HepG2 (cell line): Measurements from ENCODE around the gene VSIG10L. TPM values are rescaled to one million over a fixed set of nuclear protein-coding genes. Genes with fewer than 3 reads are reported as not detected.

Experiments
- ARHGAP35 ChIP-seq: sonication (generic); formaldehyde crosslinking; IDR thresholded peaks from 2 replicates; pipeline ENCODE4 v1.9.0; 2022; ENCODE audit warnings: mild to moderate bottlenecking, inconsistent platforms, moderate library complexity, missing genetic modification reagents, borderline replicate concordance
- ARNT ChIP-seq: fragments of 450-650 bp; IDR thresholded peaks from 2 replicates; pipeline ENCODE4 v1.6.1; 2017
- ATF2 ChIP-seq: sonication (generic); formaldehyde crosslinking; IDR thresholded peaks from 2 replicates; pipeline ENCODE4 v1.4.0; 2020; ENCODE audit warnings: missing genetic modification reagents
- BCL6 ChIP-seq: IDR thresholded peaks from 2 replicates; pipeline ENCODE4 v1.6.1; 2016; ENCODE audit warnings: missing genetic modification reagents, missing compliant biosample characterization
- EHMT2 ChIP-seq: fragments of 200-600 bp; sonication (generic); IDR thresholded peaks from 2 replicates; pipeline ENCODE4 v1.7.0; 2017; ENCODE audit warnings: antibody characterized with exemption, low read depth, low read length, borderline replicate concordance
- GTF3A ChIP-seq: sonication (generic); formaldehyde crosslinking; conservative IDR thresholded peaks from 2 replicates; pipeline ENCODE4 v1.4.0; 2020; ENCODE audit warnings: mild to moderate bottlenecking, missing genetic modification reagents
- MBD4 ChIP-seq: IDR thresholded peaks from 2 replicates; pipeline ENCODE4 v1.6.1; 2012; ENCODE audit warnings: low read length, inconsistent platforms, borderline replicate concordance
- MEF2D ChIP-seq: sonication (generic); formaldehyde crosslinking; IDR thresholded peaks from 2 replicates; pipeline ENCODE4 v1.5.1; 2020; ENCODE audit warnings: mild to moderate bottlenecking, missing genetic modification reagents
- MTA1 ChIP-seq: sonication (generic); formaldehyde crosslinking; IDR thresholded peaks from 2 replicates; pipeline ENCODE4 v1.4.0; 2020; ENCODE audit warnings: missing genetic modification reagents, mild to moderate bottlenecking, borderline replicate concordance
- NFATC3 ChIP-seq: sonication (generic); formaldehyde crosslinking; IDR thresholded peaks from 2 replicates; pipeline ENCODE4 v1.5.1; 2020; ENCODE audit warnings: mild to moderate bottlenecking, missing genetic modification reagents
- POLR2G ChIP-seq: fragments of 200-400 bp; formaldehyde crosslinking; IDR thresholded peaks from 2 replicates; pipeline ENCODE4 v1.6.1; 2018; ENCODE audit warnings: mild to moderate bottlenecking, low read depth, low read length, moderate library complexity
- RBFOX2 ChIP-seq: fragments of 200-400 bp; formaldehyde crosslinking; IDR thresholded peaks from 2 replicates; pipeline ENCODE4 v1.6.1; 2017; ENCODE audit warnings: low read depth, mild to moderate bottlenecking, low read length
- STAG1 ChIP-seq: sonication (generic); formaldehyde crosslinking; IDR thresholded peaks from 2 replicates; pipeline ENCODE4 v1.4.0; 2020; ENCODE audit warnings: missing genetic modification reagents
- SYNCRIP ChIP-seq: fragments of 200-400 bp; formaldehyde crosslinking; IDR thresholded peaks from 2 replicates; pipeline ENCODE4 v1.6.1; 2018; ENCODE audit warnings: mild to moderate bottlenecking, low read depth, low read length; ENCODE audit not compliant: insufficient read depth
- TEAD3 ChIP-seq: optimal IDR thresholded peaks from 2 replicates; pipeline ENCODE3; 2016; ENCODE audit warnings: borderline replicate concordance
- ZFP41 ChIP-seq: sonication (generic); formaldehyde crosslinking; IDR thresholded peaks from 2 replicates; pipeline ENCODE4 v1.4.0; 2020; ENCODE audit warnings: mild to moderate bottlenecking, missing genetic modification reagents, borderline replicate concordance
- ZNF143 ChIP-seq: sonication (generic); formaldehyde crosslinking; IDR thresholded peaks from 2 replicates; pipeline ENCODE4 v1.4.0; 2020; ENCODE audit warnings: missing genetic modification reagents
- ZNF431 ChIP-seq: sonication (generic); formaldehyde crosslinking; IDR thresholded peaks from 2 replicates; pipeline ENCODE4 v1.9.0; 2022; ENCODE audit warnings: missing genetic modification reagents, low read depth, mild to moderate bottlenecking, borderline replicate concordance
- ZNF547 ChIP-seq: sonication (generic); formaldehyde crosslinking; IDR thresholded peaks from 2 replicates; pipeline ENCODE4 v1.5.1; 2020; ENCODE audit warnings: mild to moderate bottlenecking, missing genetic modification reagents
- ZNF740 ChIP-seq: sonication (generic); formaldehyde crosslinking; IDR thresholded peaks from 2 replicates; pipeline ENCODE4 v1.4.0; 2020; ENCODE audit warnings: missing genetic modification reagents
- polyA plus RNA-seq, 8 experiments: library from polyadenylated mRNA; depleted of rRNA in 3 of 8; stranded (reverse) in 7 of 8; unstranded in 1 of 8; fragments of >200 nt; fragmentation: Illumina TruSeq in 4 of 8; extraction: Trizol in 4 of 8; gene quantifications; 2 replicates each; pipeline versions ENCODE4 v1.2.1 to v1.2.3, GENCODE V29; 2011 to 2016; ENCODE audit warnings: low read depth in 4 of 8, missing spikeins in 1 of 8, mixed read lengths in 1 of 8; ENCODE audit not compliant: insufficient read depth in 1 of 8
- total RNA-seq, 5 experiments: library from RNA; depleted of rRNA; stranded (reverse); fragments of >200 nt; fragmentation: Illumina TruSeq; extraction: Trizol; gene quantifications; 2 replicates each; pipeline ENCODE4 v1.2.3, GENCODE V29; 2016; ENCODE audit warnings: low read depth in 1 of 5
- TF ChIP-seq, protein P1 (sequence below): sonication (generic); formaldehyde crosslinking; IDR thresholded peaks from 2 replicates; pipeline ENCODE4 v1.8.0; 2023; ENCODE audit warnings: mild to moderate bottlenecking, missing genetic modification reagents
- TF ChIP-seq, protein P2 (sequence below): sonication (generic); formaldehyde crosslinking; IDR thresholded peaks from 2 replicates; pipeline ENCODE4 v1.4.0; 2020; ENCODE audit warnings: missing genetic modification reagents

The VSIG10L gene
- total and polyA plus RNA-seq, 2 of the 13 experiments (the other 11 are each of a cell fraction or from before 2014, with no cell fraction given), result 2.7 to 8.5 TPM

- TF ChIP-seq MBD4, result no peak
- no peak for TF ChIP-seq GTF3A
- TF ChIP-seq STAG1 (CRISPR knock-in tag), result peak; percentile 35; the same call in 1 of the 2 replicates
- TF ChIP-seq RBFOX2, result peak; percentile 91
- TF ChIP-seq, protein P1, sequence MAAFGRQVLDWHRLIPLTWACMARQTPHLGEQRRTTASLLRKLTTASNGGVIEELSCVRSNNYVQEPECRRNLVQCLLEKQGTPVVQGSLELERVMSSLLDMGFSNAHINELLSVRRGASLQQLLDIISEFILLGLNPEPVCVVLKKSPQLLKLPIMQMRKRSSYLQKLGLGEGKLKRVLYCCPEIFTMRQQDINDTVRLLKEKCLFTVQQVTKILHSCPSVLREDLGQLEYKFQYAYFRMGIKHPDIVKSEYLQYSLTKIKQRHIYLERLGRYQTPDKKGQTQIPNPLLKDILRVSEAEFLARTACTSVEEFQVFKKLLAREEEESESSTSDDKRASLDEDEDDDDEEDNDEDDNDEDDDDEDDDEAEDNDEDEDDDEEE (CRISPR knock-in tag), result no peak
- no peak for TF ChIP-seq MEF2D (CRISPR knock-in tag)
- TF ChIP-seq BCL6 (CRISPR knock-in tag), result no peak
- TF ChIP-seq, protein P2, sequence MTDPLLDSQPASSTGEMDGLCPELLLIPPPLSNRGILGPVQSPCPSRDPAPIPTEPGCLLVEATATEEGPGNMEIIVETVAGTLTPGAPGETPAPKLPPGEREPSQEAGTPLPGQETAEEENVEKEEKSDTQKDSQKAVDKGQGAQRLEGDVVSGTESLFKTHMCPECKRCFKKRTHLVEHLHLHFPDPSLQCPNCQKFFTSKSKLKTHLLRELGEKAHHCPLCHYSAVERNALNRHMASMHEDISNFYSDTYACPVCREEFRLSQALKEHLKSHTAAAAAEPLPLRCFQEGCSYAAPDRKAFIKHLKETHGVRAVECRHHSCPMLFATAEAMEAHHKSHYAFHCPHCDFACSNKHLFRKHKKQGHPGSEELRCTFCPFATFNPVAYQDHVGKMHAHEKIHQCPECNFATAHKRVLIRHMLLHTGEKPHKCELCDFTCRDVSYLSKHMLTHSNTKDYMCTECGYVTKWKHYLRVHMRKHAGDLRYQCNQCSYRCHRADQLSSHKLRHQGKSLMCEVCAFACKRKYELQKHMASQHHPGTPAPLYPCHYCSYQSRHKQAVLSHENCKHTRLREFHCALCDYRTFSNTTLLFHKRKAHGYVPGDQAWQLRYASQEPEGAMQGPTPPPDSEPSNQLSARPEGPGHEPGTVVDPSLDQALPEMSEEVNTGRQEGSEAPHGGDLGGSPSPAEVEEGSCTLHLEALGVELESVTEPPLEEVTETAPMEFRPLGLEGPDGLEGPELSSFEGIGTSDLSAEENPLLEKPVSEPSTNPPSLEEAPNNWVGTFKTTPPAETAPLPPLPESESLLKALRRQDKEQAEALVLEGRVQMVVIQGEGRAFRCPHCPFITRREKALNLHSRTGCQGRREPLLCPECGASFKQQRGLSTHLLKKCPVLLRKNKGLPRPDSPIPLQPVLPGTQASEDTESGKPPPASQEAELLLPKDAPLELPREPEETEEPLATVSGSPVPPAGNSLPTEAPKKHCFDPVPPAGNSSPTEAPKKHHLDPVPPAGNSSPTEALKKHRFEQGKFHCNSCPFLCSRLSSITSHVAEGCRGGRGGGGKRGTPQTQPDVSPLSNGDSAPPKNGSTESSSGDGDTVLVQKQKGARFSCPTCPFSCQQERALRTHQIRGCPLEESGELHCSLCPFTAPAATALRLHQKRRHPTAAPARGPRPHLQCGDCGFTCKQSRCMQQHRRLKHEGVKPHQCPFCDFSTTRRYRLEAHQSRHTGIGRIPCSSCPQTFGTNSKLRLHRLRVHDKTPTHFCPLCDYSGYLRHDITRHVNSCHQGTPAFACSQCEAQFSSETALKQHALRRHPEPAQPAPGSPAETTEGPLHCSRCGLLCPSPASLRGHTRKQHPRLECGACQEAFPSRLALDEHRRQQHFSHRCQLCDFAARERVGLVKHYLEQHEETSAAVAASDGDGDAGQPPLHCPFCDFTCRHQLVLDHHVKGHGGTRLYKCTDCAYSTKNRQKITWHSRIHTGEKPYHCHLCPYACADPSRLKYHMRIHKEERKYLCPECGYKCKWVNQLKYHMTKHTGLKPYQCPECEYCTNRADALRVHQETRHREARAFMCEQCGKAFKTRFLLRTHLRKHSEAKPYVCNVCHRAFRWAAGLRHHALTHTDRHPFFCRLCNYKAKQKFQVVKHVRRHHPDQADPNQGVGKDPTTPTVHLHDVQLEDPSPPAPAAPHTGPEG (CRISPR knock-in tag), result no peak
- TF ChIP-seq SYNCRIP, result no peak
- TF ChIP-seq ATF2 (CRISPR knock-in tag), result no peak
- peak; percentile 17; the same call in 1 of the 2 replicates for TF ChIP-seq POLR2G
- TF ChIP-seq ZNF431 (CRISPR knock-in tag), result no peak
- no peak for TF ChIP-seq ZFP41
- TF ChIP-seq TEAD3 (CRISPR knock-in tag), result no peak
- no peak for TF ChIP-seq EHMT2
- TF ChIP-seq NFATC3, result no peak
- no peak for TF ChIP-seq ARNT
- TF ChIP-seq MTA1 (CRISPR knock-in tag), result peak; percentile 50; the same call in 1 of the 2 replicates
- no peak for TF ChIP-seq ARHGAP35 (CRISPR knock-in tag)
- TF ChIP-seq ZNF143, result no peak
- no peak for TF ChIP-seq ZNF740 (CRISPR knock-in tag)
- TF ChIP-seq ZNF547, result no peak
Observed at GRCh38 chr19:51346742-51347141, 4.8 kb upstream of the VSIG10L start (continued).
